CD14-positive monocyte (primary cell): Measurements from ENCODE around the gene CNNM2. TPM values are rescaled to one million over a fixed set of nuclear protein-coding genes. Genes with fewer than 3 reads are reported as not detected.

Experiments
- DNase-seq, 3 donors: peaks; one replicate each; pipeline ENCODE4 v3.0.0-alpha.2; 2011 to 2022
- H2AFZ ChIP-seq: 2 replicates; pipeline ENCODE4 v1.6.0; 2012; ENCODE audit warnings: mild to moderate bottlenecking, low read depth, low read length, inconsistent platforms; ENCODE audit not compliant: insufficient read depth, poor library complexity, severe bottlenecking
- H3K27ac ChIP-seq, 2 donors: 1 replicate in 1 of 2; 2 replicates in 1 of 2; pipeline ENCODE4 v1.5.1; 2012 to 2013; ENCODE audit warnings: low read length in 2 of 2, control low read depth in 1 of 2, inconsistent platforms in 1 of 2, low read depth in 1 of 2, mild to moderate bottlenecking in 1 of 2
- H3K27me3 ChIP-seq, 2 donors: one replicate each; pipeline versions ENCODE4 v1.6.0 to v1.6.1; 2011 to 2013; ENCODE audit warnings: low read length in 2 of 2; ENCODE audit not compliant: control insufficient read depth in 2 of 2, insufficient read depth in 2 of 2
- H3K36me3 ChIP-seq, 2 donors: replicated peaks in 1 of 2; 1 replicate in 1 of 2; 2 replicates in 1 of 2; pipeline versions ENCODE4 v1.5.1 to v1.6.1; 2012 to 2013; ENCODE audit warnings: low read length in 2 of 2, control low read depth in 1 of 2, inconsistent platforms in 1 of 2, mild to moderate bottlenecking in 1 of 2; ENCODE audit not compliant: insufficient read depth in 2 of 2, control insufficient read depth in 1 of 2
- H3K4me1 ChIP-seq, 2 donors: 1 replicate in 1 of 2; 2 replicates in 1 of 2; pipeline versions ENCODE4 v1.5.1 to v1.6.1; 2012 to 2013; ENCODE audit warnings: low read length in 2 of 2, control low read depth in 1 of 2, inconsistent platforms in 1 of 2, mild to moderate bottlenecking in 1 of 2, moderate library complexity in 1 of 2; ENCODE audit not compliant: insufficient read depth in 2 of 2, control insufficient read depth in 1 of 2
- H3K4me2 ChIP-seq: replicated peaks from 2 replicates; pipeline ENCODE3; 2012; ENCODE audit warnings: low read length, moderate library complexity, mild to moderate bottlenecking; ENCODE audit not compliant: poor library complexity, severe bottlenecking; ENCODE audit errors: extremely low read depth
- H3K4me3 ChIP-seq, 3 experiments: fragments of 200-600 bp in 1 of 3; sonication (generic) in 1 of 3; replicated peaks in 1 of 3; 1 replicate in 2 of 3; 2 replicates in 1 of 3; pipeline ENCODE4 v1.5.1; 2011 to 2013; ENCODE audit warnings: low read length in 3 of 3, mild to moderate bottlenecking in 3 of 3, control low read depth in 2 of 3, low read depth in 2 of 3, inconsistent platforms in 1 of 3, moderate library complexity in 1 of 3
- H3K79me2 ChIP-seq: 2 replicates; pipeline ENCODE4 v1.6.0; 2012; ENCODE audit warnings: mild to moderate bottlenecking, control low read depth, inconsistent platforms, low read length, moderate library complexity; ENCODE audit not compliant: insufficient read depth
- H3K9ac ChIP-seq: 2 replicates; pipeline ENCODE4 v1.6.0; 2017; ENCODE audit warnings: low read length, mild to moderate bottlenecking; ENCODE audit not compliant: insufficient read depth, poor library complexity, severe bottlenecking
- H3K9me3 ChIP-seq, 2 donors: replicated peaks in 1 of 2; 1 replicate in 1 of 2; 2 replicates in 1 of 2; pipeline versions ENCODE4 v1.5.1 to v1.6.1; 2012 to 2013; ENCODE audit warnings: low read length in 2 of 2, control low read depth in 1 of 2; ENCODE audit not compliant: control insufficient read depth in 1 of 2, insufficient read depth in 1 of 2
- H4K20me1 ChIP-seq: 2 replicates; pipeline ENCODE4 v1.6.0; 2012; ENCODE audit warnings: mild to moderate bottlenecking, low read length, control low read depth, moderate library complexity; ENCODE audit not compliant: insufficient read depth
- H3K27ac Mint-ChIP-seq, 7 donors: one replicate each; pipeline ENCODE4 v1.8.0; 2020; ENCODE audit warnings: mild to moderate bottlenecking in 7 of 7, mixed read lengths in 7 of 7, moderate library complexity in 6 of 7, inconsistent platforms in 2 of 7
- H3K27me3 Mint-ChIP-seq, 3 donors: one replicate each; pipeline ENCODE4 v1.8.0; 2021 to 2022; ENCODE audit warnings: low read depth in 3 of 3, mild to moderate bottlenecking in 3 of 3, mixed read lengths in 3 of 3, moderate library complexity in 3 of 3, inconsistent platforms in 1 of 3
- H3K36me3 Mint-ChIP-seq, 2 donors: one replicate each; pipeline ENCODE4 v1.8.0; 2020; ENCODE audit warnings: mixed read lengths in 2 of 2, inconsistent platforms in 1 of 2, mild to moderate bottlenecking in 1 of 2
- H3K4me1 Mint-ChIP-seq: one replicate; pipeline ENCODE4 v1.8.0; 2020; ENCODE audit warnings: mild to moderate bottlenecking, mixed read lengths
- H3K4me3 Mint-ChIP-seq, 2 donors: one replicate each; pipeline ENCODE4 v1.8.0; 2020; ENCODE audit warnings: mild to moderate bottlenecking in 2 of 2, mixed read lengths in 2 of 2, moderate library complexity in 1 of 2
- H3K9me3 Mint-ChIP-seq, 7 donors: one replicate each; pipeline ENCODE4 v1.8.0; 2020 to 2022; ENCODE audit warnings: mixed read lengths in 7 of 7, mild to moderate bottlenecking in 6 of 7, moderate library complexity in 6 of 7, inconsistent platforms in 2 of 7
- WGBS: methylation state at CpG from one replicate; pipeline ENCODE4 v1.1.5; 2013; ENCODE audit warnings: missing lambda C conversion rate; ENCODE audit not compliant: insufficient coverage; 5-methylcytosine and 5-hydroxymethylcytosine counted together
- intact Hi-C, 2 donors: fragments of 100-400 bp; cut with micrococcal nuclease; formaldehyde crosslinking; loops; one replicate each; pipeline versions ENCODE4 v1.15.0 to v1.15.1; 2023
- polyA plus RNA-seq, 3 donors: library from polyadenylated mRNA; depleted of rRNA in 1 of 3; unstranded in 2 of 3; stranded (reverse) in 1 of 3; fragments of 300-500 nt in 2 of 3; fragments of >200 nt in 1 of 3; fragmentation: Illumina TruSeq in 2 of 3; gene quantifications; 1 replicate in 2 of 3; 2 replicates in 1 of 3; pipeline ENCODE4 v1.2.3, GENCODE V29; 2012 to 2021
- TF ChIP-seq, protein P1 (sequence below): fragments of 200-600 bp; IDR thresholded peaks from one replicate; pipeline ENCODE4 v1.8.0; 2022; ENCODE audit warnings: antibody characterized with exemption, mild to moderate bottlenecking

CNNM2 gene
- polyA plus RNA-seq, 3 donors: 1.6 to 3.8 (median 2.2) TPM

DNA sequence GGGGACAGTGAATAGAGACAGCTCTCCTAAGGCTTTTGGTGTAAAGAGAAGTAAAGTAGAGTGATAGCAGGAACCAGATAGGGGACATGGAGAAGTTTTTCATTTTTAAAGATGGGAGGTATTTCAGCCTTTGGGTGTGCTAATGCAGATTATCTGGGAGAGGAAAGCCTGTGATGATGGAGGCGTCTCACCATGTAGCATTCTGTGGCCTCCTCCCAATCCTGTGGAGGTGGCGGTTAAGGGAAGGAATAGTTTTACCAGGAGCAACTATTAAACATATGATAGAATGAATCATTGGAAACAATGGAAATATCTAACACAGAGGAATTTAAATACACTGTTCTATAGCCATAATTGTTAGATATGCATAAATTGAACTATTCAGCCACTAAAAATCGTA, 101.3 kb downstream of the CNNM2 start:
- no CpG with 5 or more reads among the region's 3 CpGs for WGBS
- TF ChIP-seq, protein P1, sequence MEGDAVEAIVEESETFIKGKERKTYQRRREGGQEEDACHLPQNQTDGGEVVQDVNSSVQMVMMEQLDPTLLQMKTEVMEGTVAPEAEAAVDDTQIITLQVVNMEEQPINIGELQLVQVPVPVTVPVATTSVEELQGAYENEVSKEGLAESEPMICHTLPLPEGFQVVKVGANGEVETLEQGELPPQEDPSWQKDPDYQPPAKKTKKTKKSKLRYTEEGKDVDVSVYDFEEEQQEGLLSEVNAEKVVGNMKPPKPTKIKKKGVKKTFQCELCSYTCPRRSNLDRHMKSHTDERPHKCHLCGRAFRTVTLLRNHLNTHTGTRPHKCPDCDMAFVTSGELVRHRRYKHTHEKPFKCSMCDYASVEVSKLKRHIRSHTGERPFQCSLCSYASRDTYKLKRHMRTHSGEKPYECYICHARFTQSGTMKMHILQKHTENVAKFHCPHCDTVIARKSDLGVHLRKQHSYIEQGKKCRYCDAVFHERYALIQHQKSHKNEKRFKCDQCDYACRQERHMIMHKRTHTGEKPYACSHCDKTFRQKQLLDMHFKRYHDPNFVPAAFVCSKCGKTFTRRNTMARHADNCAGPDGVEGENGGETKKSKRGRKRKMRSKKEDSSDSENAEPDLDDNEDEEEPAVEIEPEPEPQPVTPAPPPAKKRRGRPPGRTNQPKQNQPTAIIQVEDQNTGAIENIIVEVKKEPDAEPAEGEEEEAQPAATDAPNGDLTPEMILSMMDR: no peak

DNA sequence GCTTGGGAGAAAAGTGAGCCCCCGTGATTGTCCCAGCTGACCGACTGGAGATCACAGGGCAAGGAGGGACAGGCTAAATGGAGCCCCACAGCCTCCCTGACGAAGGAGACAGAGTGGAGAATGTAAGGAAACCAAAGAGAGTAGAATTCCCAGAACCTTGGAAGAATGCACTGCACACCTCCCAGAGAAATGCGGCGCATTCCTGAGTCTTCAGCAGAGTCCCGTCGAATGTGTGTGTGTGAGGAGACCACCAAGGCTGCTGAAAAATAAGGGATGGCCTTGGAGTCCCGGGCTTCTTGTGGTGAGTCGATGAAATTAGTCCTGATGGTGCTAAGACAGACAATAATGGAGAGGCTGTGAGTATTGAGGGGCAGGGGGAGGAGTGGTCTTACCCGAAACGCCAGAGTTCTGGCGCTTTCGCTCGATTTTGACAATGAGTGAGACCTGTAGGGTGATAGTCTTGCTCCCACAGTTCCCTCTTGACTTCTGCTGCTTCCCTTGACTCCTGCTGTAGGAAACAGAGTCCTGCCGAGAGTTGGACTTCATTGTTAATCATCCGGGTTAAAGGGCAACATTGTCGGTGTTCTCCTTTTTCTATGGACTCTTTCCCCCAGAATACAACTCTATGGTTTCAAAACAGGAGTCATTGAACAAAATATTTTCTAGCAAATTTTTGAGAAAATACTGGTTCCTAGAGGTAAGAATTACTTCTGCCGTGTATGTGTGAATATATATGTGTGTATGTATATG, 103.2 kb downstream of the CNNM2 start:
- no peak overlapping the region for H3K4me2 ChIP-seq
- H4K20me1 ChIP-seq: no peaks in the 10 kb centered on the region
- Mint-ChIP-seq H3K36me3 (no peaks in the 10 kb centered on the region), H3K27ac (no peak overlapping the region), H3K4me3 (no peak overlapping the region), H3K9me3 (peaks cover 0 to 2% (median 0%) of the 10 kb centered on the region in 7 donors), H3K4me1 (peaks cover 5% of the 10 kb centered on the region), H3K27me3 (peaks cover 0 to 3% (median 0%) of the 10 kb centered on the region in 3 donors)
- TF ChIP-seq, protein P1: no peak
- no peak overlapping the region for H2AFZ ChIP-seq
- DNase-seq: no peak
- H3K4me1 ChIP-seq: no peaks in the 10 kb centered on the region
- H3K4me3 ChIP-seq: no peak overlapping the region
- H3K27me3 ChIP-seq: no peaks in the 10 kb centered on the region
- no peaks in the 10 kb centered on the region for H3K36me3 ChIP-seq
- no peaks in the 10 kb centered on the region for H3K9me3 ChIP-seq
- no peaks in the 10 kb centered on the region for H3K79me2 ChIP-seq
- H3K27ac ChIP-seq: no peak overlapping the region
- WGBS: 98% methylated on average over 14 of the region's 18 CpGs
- H3K9ac ChIP-seq: no peak overlapping the region
- intact Hi-C loops: no loop called here

More for the DNA sequence above, 101.3 kb downstream of the CNNM2 start:
- Histone ChIP-seq H3K27ac (no peak overlapping the region), H3K4me3 (no peak overlapping the region), H3K36me3 (no peaks in the 10 kb centered on the region), H2AFZ (no peak overlapping the region), H3K9ac (no peak overlapping the region), H3K4me1 (no peaks in the 10 kb centered on the region), H3K27me3 (no peaks in the 10 kb centered on the region), H4K20me1 (no peaks in the 10 kb centered on the region), H3K9me3 (no peaks in the 10 kb centered on the region), H3K79me2 (no peaks in the 10 kb centered on the region), H3K4me2 (no peak overlapping the region)
- Mint-ChIP-seq H3K9me3 (peaks cover 0 to 2% (median 0%) of the 10 kb centered on the region in 7 donors), H3K4me3 (no peak overlapping the region), H3K27ac (no peak overlapping the region), H3K4me1 (peaks cover 6% of the 10 kb centered on the region), H3K27me3 (peaks cover 0 to 3% (median 0%) of the 10 kb centered on the region in 3 donors), H3K36me3 (no peaks in the 10 kb centered on the region)
- DNase-seq: no peak
- intact Hi-C loops: no loop called here
